SHP77 (cell line): ENCODE results near the gene VWDE.

ENCODE experiments used
- DNase-seq, 2 experiments: peaks; one replicate each; lab custom pipeline; 2025; lab: John Stamatoyannopoulos, UW

VWDE gene

GRCh38 chr7:12290761-12291160, 112.9 kb downstream of the VWDE start:
- DNase-seq = no peak

- DNase-seq = no peak
Observed at GRCh38 chr7:12289996-12290395, 113.7 kb downstream of the VWDE start.

- no peak for DNase-seq
Observed at GRCh38 chr7:12287901-12288300, 115.8 kb downstream of the VWDE start.

- DNase-seq = no peak
Observed at GRCh38 chr7:12281038-12281437, 122.6 kb downstream of the VWDE start.
